ENCODE data around the gene KRTAP10-10.
"Not testable (repeated sequence)": the region's sequence is repeated elsewhere in the genome, so short reads cannot be mapped to it uniquely, and the experiment has no call there.

Gene KRTAP10-10

GRCh38 chr21:44627181-44627822, 9.9 kb upstream of the KRTAP10-10 start:
- DNase-seq = peak in 1 of 2 experiments; percentile 7

GRCh38 chr21:44627831-44628233, 9.3 kb upstream of the KRTAP10-10 start:
- not testable (repeated sequence) for DNase-seq

- no peak for DNase-seq
Observed at GRCh38 chr21:44628707-44629391, 8.3 kb upstream of the KRTAP10-10 start.

- DNase-seq = peak in 1 of 2 experiments; percentile 13
Observed at GRCh38 chr21:44630440-44630839, 6.7 kb upstream of the KRTAP10-10 start.

GRCh38 chr21:44632067-44632466, 5.1 kb upstream of the KRTAP10-10 start:
- DNase-seq = no peak

- DNase-seq = peak in 1 of 2 experiments; percentile 5
Observed at GRCh38 chr21:44636209-44637017, 743 bp upstream of the KRTAP10-10 start.

GRCh38 chr21:44637851-44638348, 744 bp downstream of the KRTAP10-10 start:
- DNase-seq = peak in 1 of 2 experiments; percentile 8

GRCh38 chr21:44638506-44639330, 1.6 kb downstream of the KRTAP10-10 start:
- peak; percentile 7 to 8 for DNase-seq

- DNase-seq = peak in 1 of 2 experiments; percentile 11
Observed at GRCh38 chr21:44639331-44639655, 2.1 kb downstream of the KRTAP10-10 start.

- no peak for DNase-seq
Observed at GRCh38 chr21:44640761-44641160, 3.6 kb downstream of the KRTAP10-10 start.

- no peak for DNase-seq
Observed at GRCh38 chr21:44643741-44644310, 6.7 kb downstream of the KRTAP10-10 start.

- DNase-seq = no peak
Observed at GRCh38 chr21:44644878-44645277, 7.7 kb downstream of the KRTAP10-10 start.

GRCh38 chr21:44646366-44647221, 9.4 kb downstream of the KRTAP10-10 start, which contains the start of gene KRTAP10-11:
KRTAP10-11 (plus strand) TSS chr21:44646414; CDS start chr21:44646459, 45 bp downstream.
- peak in 1 of 2 experiments; percentile 11 for DNase-seq

GRCh38 chr21:44647222-44647552, 10.0 kb downstream of the KRTAP10-10 start:
- DNase-seq = no peak

- peak in 1 of 2 experiments; percentile 8 for DNase-seq
Observed at GRCh38 chr21:44648557-44649311, 11.6 kb downstream of the KRTAP10-10 start.

- DNase-seq = no peak
Observed at GRCh38 chr21:44649521-44650100, 12.5 kb downstream of the KRTAP10-10 start.

- DNase-seq = no peak
Observed at GRCh38 chr21:44650265-44650972, 13.3 kb downstream of the KRTAP10-10 start.

GRCh38 chr21:44650973-44651675, 14.0 kb downstream of the KRTAP10-10 start:
- DNase-seq = peak in 1 of 2 experiments; percentile 13

- DNase-seq = no peak
Observed at GRCh38 chr21:44653123-44653522, 16.0 kb downstream of the KRTAP10-10 start.

All from activated T-cell treated with anti-CD3 and anti-CD28 coated beads, Interleukin-2, amount 50 U/mL, for 48 hours (primary cell).